ENCODE measurements around the gene EDEM1.
A peak's percentile ranks its signal among the peaks of the same experiment; 100 is the strongest.

The EDEM1 gene

GRCh38 chr3:5187920-5188418 lies 462 bp downstream of the EDEM1 start:
- Histone ChIP-seq H3K9ac (peak overlapping the region; percentile 96), H3K9me3 (ENCODE audit: control insufficient read depth, low read length) (no peaks in the 10 kb centered on the region), H3K36me3 (ENCODE audit: control insufficient read depth, insufficient read depth, low read length) (no peaks in the 10 kb centered on the region), H3K4me3 (ENCODE audit: low read depth, low read length) (peak overlapping the region; percentile 76), H3K27me3 (ENCODE audit: control insufficient read depth, insufficient read depth, low read length) (no peaks in the 10 kb centered on the region), H3K79me2 (peaks cover 25% of the 10 kb centered on the region), H2AFZ (peak overlapping the region; percentile 96), H3K27ac (peak overlapping the region; percentile 78), H3K4me1 (peaks cover 13% of the 10 kb centered on the region), H3K4me2 (ENCODE audit: low read length) (peak overlapping the region; percentile 94)
- TF ChIP-seq, protein P1, sequence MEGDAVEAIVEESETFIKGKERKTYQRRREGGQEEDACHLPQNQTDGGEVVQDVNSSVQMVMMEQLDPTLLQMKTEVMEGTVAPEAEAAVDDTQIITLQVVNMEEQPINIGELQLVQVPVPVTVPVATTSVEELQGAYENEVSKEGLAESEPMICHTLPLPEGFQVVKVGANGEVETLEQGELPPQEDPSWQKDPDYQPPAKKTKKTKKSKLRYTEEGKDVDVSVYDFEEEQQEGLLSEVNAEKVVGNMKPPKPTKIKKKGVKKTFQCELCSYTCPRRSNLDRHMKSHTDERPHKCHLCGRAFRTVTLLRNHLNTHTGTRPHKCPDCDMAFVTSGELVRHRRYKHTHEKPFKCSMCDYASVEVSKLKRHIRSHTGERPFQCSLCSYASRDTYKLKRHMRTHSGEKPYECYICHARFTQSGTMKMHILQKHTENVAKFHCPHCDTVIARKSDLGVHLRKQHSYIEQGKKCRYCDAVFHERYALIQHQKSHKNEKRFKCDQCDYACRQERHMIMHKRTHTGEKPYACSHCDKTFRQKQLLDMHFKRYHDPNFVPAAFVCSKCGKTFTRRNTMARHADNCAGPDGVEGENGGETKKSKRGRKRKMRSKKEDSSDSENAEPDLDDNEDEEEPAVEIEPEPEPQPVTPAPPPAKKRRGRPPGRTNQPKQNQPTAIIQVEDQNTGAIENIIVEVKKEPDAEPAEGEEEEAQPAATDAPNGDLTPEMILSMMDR (IDR thresholded peaks at IDR 0.05): no peak

- peaks cover 13% of the 10 kb centered on the region for H3K4me1 ChIP-seq
- peak overlapping the region; percentile 96 for H3K9ac ChIP-seq
- peaks cover 28% of the 10 kb centered on the region for H3K79me2 ChIP-seq
- peak overlapping the region; percentile 76 for H3K4me3 ChIP-seq (ENCODE audit: low read depth, low read length)
- no peaks in the 10 kb centered on the region for H3K27me3 ChIP-seq (ENCODE audit: control insufficient read depth, insufficient read depth, low read length)
- TF ChIP-seq, protein P1 (IDR thresholded peaks at IDR 0.05): no peak
- H2AFZ ChIP-seq: peak overlapping the region; percentile 96
- peak overlapping the region; percentile 94 for H3K4me2 ChIP-seq (ENCODE audit: low read length)
- H3K27ac ChIP-seq: peak overlapping the region; percentile 78
- H3K9me3 ChIP-seq (ENCODE audit: control insufficient read depth, low read length): no peaks in the 10 kb centered on the region
- no peaks in the 10 kb centered on the region for H3K36me3 ChIP-seq (ENCODE audit: control insufficient read depth, insufficient read depth, low read length)
These were observed 1.1 kb downstream of the EDEM1 start for GRCh38 chr3:5188419-5189221.

- Histone ChIP-seq H3K36me3 (ENCODE audit: control insufficient read depth, insufficient read depth, low read length) (no peaks in the 10 kb centered on the region), H3K4me3 (ENCODE audit: low read depth, low read length) (no peak overlapping the region), H3K9me3 (ENCODE audit: control insufficient read depth, low read length) (no peaks in the 10 kb centered on the region), H3K4me1 (peaks cover 20% of the 10 kb centered on the region), H3K4me2 (ENCODE audit: low read length) (no peak overlapping the region), H2AFZ (no peak overlapping the region), H3K27me3 (ENCODE audit: control insufficient read depth, insufficient read depth, low read length) (no peaks in the 10 kb centered on the region), H3K9ac (no peak overlapping the region), H3K79me2 (peaks cover 32% of the 10 kb centered on the region), H3K27ac (no peak overlapping the region)
- TF ChIP-seq, protein P1 (IDR thresholded peaks at IDR 0.05): no peak
These were observed 2.8 kb downstream of the EDEM1 start for GRCh38 chr3:5190147-5190791.

DNA sequence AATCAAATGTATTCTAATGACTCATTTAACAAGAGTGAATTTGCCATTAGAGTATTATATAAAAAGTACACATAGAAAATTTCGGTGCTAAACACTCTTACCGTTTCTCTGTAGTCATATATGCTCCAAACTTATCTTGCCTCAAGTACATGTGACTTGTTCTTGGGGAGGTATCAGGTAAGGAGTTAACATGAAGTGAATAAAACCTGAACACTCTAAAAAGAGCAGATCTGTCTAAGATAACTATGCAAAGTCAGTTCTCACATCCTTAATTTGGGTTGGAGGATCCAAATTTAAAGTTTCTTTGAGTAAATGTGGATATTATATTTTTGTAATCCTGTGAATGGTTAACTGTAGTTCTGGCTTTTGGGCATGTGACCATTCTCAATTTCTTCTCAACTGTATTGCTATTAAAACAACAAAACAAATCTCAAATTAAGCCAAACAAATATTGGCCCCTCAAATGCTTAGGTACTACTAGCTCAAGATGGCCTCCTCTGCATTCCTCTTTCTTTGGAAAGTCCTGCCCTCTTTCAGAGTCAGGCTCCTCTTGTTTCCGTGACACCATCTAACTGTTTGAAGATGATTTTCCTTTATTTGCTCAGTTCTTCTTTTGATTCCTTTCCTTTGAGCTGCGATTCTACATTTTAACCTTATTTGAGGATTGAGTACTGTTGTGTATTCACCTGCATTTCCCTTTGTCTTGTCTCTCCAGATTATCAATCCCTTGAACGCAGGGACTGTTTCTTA lies 4.2 kb downstream of the EDEM1 start:
- TF ChIP-seq, protein P1 (IDR thresholded peaks at IDR 0.05): no peak
- no peak overlapping the region for H3K9ac ChIP-seq
- H3K4me1 ChIP-seq: peaks cover 24% of the 10 kb centered on the region
- no peaks in the 10 kb centered on the region for H3K36me3 ChIP-seq (ENCODE audit: control insufficient read depth, insufficient read depth, low read length)
- H3K4me3 ChIP-seq (ENCODE audit: low read depth, low read length): peak overlapping the region; percentile 11
- no peaks in the 10 kb centered on the region for H3K27me3 ChIP-seq (ENCODE audit: control insufficient read depth, insufficient read depth, low read length)
- H3K79me2 ChIP-seq: peaks cover 46% of the 10 kb centered on the region
- no peak overlapping the region for H3K27ac ChIP-seq
- H2AFZ ChIP-seq: no peak overlapping the region
- no peaks in the 10 kb centered on the region for H3K9me3 ChIP-seq (ENCODE audit: control insufficient read depth, low read length)
- no peak overlapping the region for H3K4me2 ChIP-seq (ENCODE audit: low read length)

Data from parathyroid adenoma (tissue), 2 donors.